SKM-1 (cell line): ENCODE measurements around the gene CSNK2B.

Experiments used
- DNase-seq: peaks from one replicate; lab custom pipeline; 2025; ENCODE audit not compliant: unreplicated experiment; lab: John Stamatoyannopoulos, UW

The CSNK2B gene

DNA sequence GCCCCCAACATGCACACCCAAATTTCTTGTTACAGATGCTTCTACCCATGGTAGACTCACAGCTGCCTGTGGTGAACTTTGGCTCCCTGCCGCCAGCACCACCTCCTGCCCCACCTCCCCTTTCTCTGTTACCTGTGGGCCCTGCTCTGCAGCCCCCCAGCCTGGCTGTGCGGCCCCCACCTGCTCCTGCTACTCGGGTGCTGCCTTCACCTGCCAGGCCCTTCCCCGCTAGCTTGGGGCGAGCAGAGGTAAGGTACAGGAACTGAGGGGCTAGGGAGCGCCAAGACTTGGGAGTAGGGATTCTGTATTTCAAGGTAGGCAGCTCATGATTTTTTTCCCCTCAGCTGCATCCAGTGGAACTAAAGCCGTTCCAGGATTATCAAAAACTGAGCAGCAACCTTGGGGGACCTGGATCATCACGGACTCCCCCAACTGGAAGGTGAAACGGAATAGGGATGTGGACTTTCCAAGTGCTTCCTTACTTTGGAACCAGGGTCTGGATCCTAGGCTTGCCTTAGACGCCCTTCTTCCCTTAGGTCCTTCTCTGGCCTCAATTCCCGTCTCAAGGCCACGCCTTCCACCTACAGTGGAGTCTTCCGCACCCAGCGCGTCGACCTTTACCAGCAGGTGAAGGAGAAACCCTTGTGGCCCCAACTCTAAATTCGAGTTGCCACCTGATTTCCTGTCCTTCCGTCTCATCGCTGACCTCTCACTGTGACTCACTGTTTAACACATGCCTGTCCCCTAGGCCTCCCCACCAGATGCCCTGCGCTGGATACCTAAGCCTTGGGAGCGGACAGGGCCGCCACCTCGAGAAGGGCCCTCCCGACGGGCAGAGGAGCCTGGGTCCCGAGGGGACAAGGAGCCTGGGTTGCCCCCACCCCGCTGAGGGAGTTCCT, 28.9 kb upstream of the CSNK2B start:
- DNase-seq = no peak

DNA sequence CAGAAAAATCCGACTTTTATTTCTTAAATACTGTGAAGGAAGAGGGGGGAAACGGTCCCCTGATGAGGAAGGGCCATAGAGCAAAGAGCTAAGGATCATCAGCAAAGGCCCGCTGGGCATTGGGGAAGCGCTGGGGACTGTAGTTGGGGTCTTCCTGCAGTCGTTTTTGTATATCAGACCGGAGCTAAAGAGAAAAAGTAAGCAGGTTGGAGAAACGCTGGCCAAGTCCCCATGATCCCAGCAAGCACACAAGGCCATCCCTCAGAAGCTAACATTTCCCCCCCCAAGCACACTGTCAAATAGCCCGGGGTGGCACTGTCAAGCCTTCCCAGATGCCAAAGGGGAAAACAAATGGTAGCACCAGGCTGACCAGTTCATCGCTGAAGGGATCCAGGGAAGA, 26.8 kb upstream of the CSNK2B start:
- no peak for DNase-seq

DNA sequence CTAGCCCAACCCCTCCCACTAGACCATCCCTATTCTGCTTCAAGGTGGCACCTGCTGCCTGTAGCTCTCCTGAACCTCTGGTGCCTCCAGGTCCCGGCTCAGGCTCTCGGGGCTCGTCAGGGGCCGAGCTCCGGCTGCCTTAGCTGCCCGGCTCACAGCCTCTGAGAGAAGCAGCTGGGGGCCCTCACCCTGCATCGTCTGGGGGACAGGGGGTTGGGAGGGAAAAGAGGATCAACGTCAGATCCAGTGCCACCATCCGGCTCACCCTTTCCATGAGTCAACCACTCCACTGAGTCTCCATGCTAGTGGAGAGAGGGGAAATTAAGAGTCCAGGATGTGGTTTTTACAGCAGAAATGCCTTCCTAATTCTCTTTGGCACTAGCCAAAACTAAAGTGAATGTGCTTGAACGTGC, 26.4 kb upstream of the CSNK2B start:
- no peak for DNase-seq

DNA sequence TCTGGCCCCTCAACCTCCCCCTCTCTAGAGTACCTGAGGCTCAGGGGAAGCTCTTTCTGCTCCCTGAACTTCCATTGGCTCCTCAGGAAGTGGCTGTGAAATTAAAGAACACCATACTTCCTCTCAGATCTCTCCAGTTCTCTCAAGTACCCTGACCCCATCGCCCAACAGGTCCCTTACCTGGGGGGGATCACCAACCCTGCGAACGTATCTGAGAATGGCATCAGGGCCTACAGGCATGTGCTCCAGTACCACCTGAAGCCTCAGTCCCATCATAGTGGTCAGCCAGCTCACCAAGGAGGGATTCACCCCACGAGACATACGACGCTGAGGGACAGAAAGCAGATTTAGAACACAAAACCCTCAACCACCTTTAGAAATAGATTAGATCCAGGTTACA, 25.3 kb upstream of the CSNK2B start:
- no peak for DNase-seq

DNA sequence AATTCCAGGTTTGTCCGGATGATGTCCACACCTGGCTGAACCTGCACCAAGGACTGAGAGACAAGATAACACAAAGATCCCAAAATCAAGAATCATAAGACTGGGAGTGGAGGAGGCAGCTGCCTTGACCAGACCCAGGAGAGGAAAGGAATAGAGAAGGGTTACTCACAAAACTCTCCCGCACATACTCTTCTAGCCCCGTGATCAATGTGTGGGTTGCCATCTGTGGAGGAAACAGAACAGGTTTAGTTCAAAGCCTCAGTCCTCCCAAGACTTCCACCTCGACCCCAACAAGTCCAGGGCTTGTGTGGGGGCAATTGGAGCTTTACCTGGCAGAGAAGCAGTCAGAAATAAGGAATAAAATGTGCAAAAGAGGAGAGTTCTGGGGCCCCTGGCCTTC, 24.5 kb upstream of the CSNK2B start:
- DNase-seq = no peak

DNA sequence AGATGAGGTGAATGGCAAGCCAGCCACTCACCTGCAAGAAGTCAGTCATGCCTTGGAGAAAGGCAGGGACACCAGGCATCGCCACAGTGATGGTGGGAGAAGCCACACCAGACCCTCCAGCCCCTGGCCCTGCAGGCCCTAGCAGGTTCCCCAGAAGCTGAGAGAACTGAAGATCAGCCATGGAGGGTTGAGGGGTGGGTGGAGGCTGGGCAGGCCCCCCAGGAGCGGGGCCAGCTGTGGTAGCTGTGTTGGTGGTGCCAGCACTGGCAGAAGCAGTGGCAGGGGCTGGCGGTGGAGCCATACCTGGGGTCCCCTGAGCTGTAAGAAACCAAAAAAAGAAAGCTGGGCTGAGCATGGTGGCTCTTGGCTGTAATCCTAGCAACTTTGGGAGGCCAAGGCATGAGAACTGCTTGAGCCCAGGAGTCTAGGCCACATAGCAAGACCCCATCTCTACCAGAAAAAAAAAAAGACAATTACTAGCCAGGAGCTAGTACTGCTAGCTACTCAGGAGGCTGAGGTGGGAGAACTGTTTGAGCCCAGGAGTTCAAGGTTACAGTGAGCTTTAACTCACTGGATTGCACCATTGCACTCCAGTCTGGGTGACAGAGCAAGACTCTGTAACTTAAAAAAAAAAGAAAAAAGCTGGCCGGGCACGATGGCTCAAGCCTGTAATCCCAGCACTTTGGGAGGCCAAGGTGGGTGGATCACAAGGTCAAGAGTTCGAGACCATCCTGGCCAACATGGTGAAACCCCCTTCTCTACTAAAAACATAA, 22.9 kb upstream of the CSNK2B start:
- no peak for DNase-seq

DNA sequence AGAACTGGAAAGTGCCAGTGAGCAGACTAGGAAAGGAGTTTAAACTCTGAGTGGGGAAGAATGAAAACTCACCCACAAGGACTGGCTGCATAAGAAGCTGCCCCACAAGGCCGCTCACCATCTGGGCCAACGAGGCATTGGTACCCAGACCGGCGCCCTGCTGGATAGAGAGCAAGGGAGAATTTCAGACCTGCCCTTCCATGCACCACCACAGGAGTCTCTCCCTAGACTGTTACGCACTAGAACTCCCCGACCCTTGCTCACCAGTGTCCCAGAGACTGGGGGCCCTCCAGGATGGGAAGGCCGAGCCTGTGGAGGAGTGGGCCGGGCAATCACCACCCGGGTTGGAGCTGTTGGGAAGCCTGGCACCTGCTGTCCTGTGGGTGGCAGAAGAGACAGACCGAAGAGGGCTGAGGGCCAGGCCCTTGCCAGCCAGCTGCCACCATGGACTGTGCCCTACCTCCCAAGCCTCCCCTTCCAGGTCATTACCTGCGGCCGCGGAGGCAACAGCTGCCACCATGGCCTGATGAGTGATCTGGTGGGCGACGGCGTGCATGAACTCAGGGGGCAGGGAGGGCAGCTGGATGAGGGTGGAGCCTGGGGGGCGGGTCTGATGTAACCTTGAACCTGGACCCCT, 21.9 kb upstream of the CSNK2B start:
- no peak for DNase-seq

DNA sequence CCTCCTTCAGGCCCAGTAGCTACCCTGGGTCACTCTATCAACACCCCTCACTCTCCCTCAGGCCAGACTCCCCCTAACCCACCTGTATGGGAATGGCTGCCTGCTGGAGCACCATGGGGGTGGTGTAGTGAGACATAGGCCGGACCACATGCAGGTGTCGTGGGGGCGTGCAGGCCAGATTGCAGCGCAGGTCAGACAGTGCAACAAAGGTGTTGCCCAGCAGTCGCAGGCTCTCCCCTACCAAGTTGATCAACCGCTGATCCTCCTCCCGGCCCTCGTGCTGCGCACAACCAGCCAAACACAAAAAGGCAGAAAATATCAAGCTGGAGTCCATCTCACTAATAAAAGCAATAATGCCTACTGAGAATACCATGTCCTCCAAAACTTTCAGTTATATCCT, 20.6 kb upstream of the CSNK2B start:
- no peak for DNase-seq

DNA sequence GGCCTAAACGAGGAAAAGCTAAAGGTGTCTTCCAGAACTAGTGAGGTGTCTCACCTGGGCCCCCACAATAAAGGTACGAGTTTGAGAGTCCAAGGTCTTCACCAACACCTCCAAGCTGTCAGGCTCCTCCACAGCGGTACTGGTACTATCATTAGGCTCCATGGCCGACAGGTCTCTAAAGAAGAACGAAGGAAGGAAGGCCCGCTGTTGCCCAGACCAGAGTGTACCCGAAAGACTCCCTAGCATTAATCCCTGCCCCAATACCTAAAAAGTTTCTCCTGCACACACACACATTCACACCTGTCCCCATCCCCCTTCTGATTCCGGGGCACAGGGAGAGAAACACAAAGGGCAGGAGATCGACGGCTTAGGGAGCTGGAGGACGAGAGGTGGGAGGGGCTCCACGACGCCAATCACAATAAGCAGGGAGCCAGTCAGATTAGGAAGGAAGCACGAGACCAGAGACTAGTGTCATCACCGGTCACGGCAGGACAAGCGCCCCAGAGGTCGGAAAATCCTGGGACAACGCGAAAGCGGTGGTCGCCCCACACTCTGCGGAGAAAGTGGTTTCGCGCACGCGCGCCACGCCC, 14.2 kb upstream of the CSNK2B start:
- DNase-seq = peak; percentile 45

DNA sequence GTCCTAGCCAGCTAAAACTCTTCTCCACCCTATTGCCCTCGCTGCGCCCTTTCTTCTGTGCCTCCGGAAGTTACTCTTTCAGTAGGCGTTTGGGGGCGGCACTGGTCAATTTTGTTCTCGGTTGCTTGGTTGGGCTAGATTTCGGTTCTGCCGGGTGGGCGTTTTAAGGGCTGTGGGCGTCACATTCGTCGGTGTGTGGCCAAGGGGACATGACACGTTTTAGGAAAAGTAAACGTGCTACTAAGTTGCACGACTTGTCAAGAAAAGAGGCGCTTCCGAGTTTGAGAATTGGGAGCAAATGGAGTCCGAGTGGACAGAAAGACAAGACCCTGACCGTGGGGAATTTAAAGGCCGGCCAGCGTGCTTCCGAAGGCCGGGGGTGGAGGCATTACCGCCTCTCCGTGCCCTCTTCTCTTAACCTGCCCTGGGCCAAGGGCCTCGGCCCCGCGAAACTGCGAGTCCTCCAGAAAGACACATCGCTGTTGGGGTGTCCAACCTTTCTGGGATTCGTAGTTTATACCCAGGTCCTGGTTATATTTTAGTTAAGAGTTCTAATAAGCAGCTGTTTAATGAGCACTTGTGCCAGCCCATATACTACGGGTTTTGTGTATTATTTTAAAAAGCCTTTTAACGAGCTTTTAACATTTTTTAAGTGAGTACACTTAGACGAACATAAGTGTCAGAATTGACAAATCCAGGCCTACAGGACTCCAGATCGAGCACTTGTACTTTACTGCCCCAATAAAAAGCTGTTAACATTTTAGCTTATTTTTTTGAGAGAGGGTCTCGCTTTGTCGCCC, 12.8 kb upstream of the CSNK2B start:
- DNase-seq = peak; percentile 97

DNA sequence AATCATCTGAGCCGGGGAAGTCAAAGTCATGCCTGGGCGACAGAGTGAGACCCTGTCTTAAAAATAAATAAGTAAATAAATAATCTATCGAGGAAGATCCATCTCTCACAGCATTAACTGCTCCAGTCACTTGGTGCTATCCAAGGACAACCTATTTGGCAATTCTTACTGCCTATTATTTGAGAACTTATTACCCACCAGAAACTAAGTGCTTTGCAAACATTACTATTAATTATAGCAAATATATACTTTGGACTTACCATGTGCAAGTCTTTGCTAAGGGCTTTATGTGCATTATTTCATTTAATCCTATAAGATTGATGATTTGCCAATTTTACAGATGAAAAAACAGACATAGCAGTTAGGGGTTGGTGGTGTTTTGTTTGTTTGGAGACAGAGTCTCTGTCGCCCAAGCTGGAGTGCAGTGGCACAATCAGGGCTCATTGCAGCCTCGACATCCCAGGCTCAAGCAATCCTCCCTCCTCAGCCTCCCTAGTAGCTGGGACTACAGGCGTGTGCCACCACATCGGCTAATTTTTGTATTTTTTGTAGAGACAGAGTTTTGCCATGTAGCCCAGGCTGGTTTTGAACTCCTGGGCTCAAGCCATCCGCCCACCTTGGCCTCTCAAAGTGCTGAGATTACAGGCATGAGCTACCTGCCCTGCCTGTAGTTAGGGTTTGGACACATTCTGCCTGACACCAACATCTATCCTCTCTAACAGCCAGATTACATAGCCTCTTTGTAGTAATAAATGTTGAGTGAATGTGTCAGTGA, 11.1 kb upstream of the CSNK2B start:
- no peak for DNase-seq

DNA sequence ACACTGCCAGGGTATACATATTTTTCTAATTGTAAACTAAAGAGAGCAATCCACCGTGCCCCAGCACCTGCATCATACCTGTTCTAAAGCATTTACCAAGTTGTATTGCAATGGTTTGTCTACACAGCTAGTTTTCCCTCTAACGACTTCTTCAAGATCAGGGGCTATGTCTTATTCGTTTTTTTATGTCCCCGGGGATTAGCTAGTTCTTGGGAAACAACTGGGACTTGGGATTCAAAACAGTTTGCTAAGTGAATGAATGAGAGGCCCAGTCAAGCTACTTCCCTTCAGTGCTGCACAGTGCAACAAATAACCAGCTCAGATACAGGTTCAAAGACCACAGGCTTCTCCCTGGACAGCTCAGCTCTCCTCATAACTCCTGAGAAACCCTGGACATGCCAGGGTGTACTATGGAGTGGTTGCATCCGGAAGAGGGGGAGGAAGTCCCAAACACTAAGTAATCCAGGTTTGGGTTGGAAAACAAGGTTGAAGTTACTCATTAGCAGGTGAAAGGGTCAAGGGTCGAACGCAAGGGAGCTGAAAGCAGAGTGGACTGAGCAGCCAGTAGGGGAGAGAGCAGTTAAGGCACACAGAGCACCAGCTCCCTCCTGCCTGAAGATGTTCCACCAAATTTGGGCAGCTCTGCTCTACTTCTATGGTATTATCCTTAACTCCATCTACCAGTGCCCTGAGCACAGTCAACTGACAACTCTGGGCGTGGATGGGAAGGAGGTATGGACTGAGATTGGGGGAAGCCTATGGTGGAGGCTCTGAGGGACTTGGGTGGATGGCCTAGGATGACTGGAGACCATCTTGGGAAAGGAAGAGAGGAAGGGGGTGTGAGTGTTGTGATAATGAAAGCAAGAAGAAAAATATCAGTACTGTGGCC, 10.3 kb upstream of the CSNK2B start, which contains the start of gene APOM:
Gene APOM (plus strand): TSS at position 546 of the 889 bp plus-strand sequence. CDS start 73 bp downstream, at position 619.
- no peak for DNase-seq

DNA sequence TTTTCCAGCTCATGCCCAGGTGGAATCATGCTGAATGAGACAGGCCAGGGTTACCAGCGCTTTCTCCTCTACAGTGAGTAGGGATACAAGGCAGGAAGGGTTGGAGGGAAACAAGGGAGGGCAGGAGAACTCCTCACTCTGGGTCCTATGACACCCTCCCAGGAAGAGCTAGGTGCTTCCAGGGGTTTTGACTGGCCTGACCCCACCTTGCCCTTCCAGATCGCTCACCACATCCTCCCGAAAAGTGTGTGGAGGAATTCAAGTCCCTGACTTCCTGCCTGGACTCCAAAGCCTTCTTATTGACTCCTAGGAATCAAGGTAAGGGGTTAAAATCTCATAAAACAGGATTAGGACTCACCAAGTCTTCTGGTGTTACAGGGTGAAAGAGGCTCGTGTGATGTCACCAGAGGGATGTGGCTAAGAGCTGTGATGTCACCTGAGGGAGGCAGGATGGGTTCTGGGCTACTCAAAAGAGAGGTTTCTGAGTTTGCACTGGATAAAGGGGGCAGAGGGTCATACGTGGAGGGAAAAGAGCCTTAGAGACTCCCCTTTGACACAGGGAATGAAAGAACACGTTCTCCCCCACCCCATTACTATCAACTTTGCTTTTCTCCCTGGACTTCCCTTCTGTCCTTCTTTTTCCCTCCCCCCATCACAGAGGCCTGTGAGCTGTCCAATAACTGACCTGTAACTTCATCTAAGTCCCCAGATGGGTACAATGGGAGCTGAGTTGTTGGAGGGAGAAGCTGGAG, 8.3 kb upstream of the CSNK2B start:
- DNase-seq = no peak

DNA sequence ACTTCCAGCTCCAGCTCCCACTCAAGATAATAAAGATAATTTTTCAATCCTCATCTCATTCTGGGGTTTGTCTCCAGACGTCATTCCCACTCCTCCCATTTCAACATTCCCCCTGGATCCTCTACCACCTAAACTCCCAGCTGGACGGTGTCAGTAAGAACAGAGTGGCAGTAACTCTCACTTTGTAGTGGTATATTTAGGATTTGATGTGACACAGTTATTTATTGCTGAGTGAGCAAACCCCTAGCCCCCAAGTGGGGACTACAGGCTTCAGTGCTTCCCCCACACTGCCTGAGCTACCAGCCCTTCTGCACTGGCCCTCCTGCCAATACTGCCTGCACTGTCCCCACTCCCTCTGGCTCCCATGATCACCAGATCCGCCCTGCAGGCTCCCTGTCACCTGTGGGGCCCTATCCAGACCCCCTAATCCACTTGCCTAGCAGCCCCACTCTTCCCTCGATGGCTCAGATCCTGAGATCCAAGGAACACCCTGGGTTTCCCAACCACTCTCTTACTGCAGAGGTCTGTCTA, 7.7 kb upstream of the CSNK2B start:
- DNase-seq = no peak

DNA sequence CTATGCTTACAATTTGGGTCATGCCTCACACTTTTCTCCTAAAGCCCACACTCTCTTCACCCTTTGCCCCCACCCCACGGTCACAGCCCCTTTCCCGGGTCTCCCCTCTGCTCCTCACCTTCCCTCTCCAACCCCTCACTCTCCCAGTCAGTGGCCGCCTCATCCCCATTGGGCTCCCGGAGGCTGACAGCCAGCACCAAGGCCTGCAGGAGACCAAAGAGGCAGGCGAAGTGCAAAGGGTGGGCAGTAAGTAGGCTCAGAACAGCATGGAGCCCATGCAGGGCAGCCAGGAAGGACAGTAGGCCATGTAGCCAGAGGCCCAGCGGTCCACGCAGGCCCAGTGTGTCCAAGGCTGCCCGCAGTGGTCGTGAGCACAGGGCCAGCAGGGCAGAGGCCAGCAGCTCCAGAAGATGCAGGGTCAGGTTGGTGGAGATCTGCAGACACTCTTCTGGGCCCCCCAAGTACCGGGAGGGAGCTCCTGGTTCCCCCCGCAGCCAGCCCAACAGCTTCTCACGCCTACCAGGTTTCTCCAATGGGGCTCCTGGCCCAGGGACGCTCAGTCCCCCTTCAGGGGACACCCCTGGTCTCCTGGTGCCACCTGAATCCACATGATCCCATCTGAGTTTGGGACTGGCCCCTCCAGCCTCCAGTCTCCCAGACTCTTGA, 6.8 kb upstream of the CSNK2B start:
- DNase-seq = no peak

DNA sequence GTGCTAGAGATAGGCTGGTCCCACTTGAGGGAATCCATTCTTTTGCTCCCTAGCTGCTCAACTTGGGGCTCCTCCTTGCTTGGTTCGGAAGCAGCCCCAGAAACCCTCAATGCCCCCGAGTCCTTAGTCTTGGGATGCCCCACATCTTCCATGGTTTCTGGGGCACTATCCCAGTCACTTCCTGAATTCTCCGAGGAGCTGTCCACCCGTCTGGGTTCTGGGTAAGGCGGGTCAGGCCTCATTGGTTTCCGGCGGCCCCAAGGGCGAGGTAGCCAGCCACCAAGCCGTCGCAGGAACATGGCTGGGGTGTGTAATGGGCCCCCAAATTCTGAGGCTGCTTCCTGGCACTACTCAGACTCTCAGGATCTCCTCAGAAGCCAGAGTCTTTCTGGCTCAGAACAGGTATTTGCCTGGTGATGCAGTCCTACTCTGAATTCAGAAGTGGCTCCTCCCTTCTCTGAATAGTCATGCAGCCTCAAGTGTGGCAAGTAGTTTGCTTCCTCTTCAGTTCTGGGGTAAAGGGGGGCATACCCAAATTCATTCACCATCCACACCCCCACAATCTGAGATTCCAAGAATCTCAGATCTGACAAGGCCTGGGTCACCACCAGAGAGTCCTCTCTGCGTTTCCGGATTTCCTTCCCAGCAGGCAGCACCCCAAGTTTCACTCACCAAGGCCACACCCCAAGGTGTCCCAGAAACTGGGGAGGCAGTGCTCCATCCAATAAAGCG, 6.1 kb upstream of the CSNK2B start:
- no peak for DNase-seq
